GM23338 (cell line): Measurements from ENCODE around the gene AP2A2.

Experiments used
- CREB1 ChIP-seq: fragments of 250-450 bp; sonication (Bioruptor Pico); IDR thresholded peaks from 2 replicates; pipeline ENCODE4 v1.5.0; 2020; ENCODE audit warnings: low read depth, mild to moderate bottlenecking, moderate library complexity
- CTCF ChIP-seq, 2 experiments: fragments of 200-600 bp in 1 of 2; sonication (generic) in 1 of 2; conservative IDR thresholded peaks; 2 replicates each; pipeline versions ENCODE4 v1.5.1 to v1.6.1; 2016 to 2017; ENCODE audit warnings: antibody characterized with exemption in 2 of 2, low read depth in 2 of 2, mild to moderate bottlenecking in 2 of 2, moderate library complexity in 1 of 2
- EZH2 ChIP-seq: fragments of 200-600 bp; sonication (generic); IDR thresholded peaks from one replicate; pipeline ENCODE4 v1.8.0; 2017; ENCODE audit warnings: antibody characterized with exemption, mild to moderate bottlenecking, low read depth; ENCODE audit not compliant: unreplicated experiment
- EZH2phosphoT487 ChIP-seq: fragments of 200-600 bp; sonication (generic); IDR thresholded peaks from one replicate; pipeline ENCODE4 v1.8.1; 2018; ENCODE audit warnings: antibody characterized with exemption; ENCODE audit not compliant: unreplicated experiment
- JUNB ChIP-seq: IDR thresholded peaks from one replicate; pipeline ENCODE4 v1.6.1; 2016; ENCODE audit warnings: antibody characterized with exemption; ENCODE audit not compliant: unreplicated experiment
- NANOG ChIP-seq: IDR thresholded peaks from 2 replicates; pipeline ENCODE4 v1.6.1; 2016; ENCODE audit warnings: antibody characterized with exemption, borderline replicate concordance
- POLR2AphosphoS5 ChIP-seq: IDR thresholded peaks from 2 replicates; pipeline ENCODE4 v1.6.1; 2016; ENCODE audit warnings: antibody characterized with exemption, low read depth
- STAT1 ChIP-seq: IDR thresholded peaks from one replicate; pipeline ENCODE4 v1.6.1; 2016; ENCODE audit warnings: antibody characterized with exemption; ENCODE audit not compliant: unreplicated experiment
- ZNF114 ChIP-seq: fragments of 250-450 bp; sonication (Bioruptor Pico); IDR thresholded peaks from 2 replicates; pipeline ENCODE4 v1.5.0; 2020; ENCODE audit warnings: mild to moderate bottlenecking, moderate library complexity
- ZNF331 ChIP-seq: fragments of 250-450 bp; sonication (Bioruptor Pico); IDR thresholded peaks from 2 replicates; pipeline ENCODE4 v1.5.0; 2020; ENCODE audit warnings: low read depth, mild to moderate bottlenecking, moderate library complexity
- TF ChIP-seq, protein P1 (sequence below): IDR thresholded peaks from 2 replicates; pipeline ENCODE4 v1.6.1; 2016; ENCODE audit warnings: antibody characterized with exemption
- TF ChIP-seq, protein P2 (sequence below): IDR thresholded peaks from one replicate; pipeline ENCODE4 v1.6.1; 2018; ENCODE audit warnings: antibody characterized with exemption; ENCODE audit not compliant: unreplicated experiment
- TF ChIP-seq, protein P3 (sequence below): fragments of 250-450 bp; sonication (Bioruptor Pico); IDR thresholded peaks from 2 replicates; pipeline ENCODE4 v1.5.0; 2020; ENCODE audit warnings: mild to moderate bottlenecking, moderate library complexity

GRCh38 chr11:1037506-1038055 lies 111.9 kb downstream of the AP2A2 start:
- no peak for TF ChIP-seq CTCF (conservative IDR thresholded peaks at IDR 0.05; ENCODE audit: low read depth in 2 of 2)
- TF ChIP-seq POLR2AphosphoS5: no peak
- TF ChIP-seq, protein P1, sequence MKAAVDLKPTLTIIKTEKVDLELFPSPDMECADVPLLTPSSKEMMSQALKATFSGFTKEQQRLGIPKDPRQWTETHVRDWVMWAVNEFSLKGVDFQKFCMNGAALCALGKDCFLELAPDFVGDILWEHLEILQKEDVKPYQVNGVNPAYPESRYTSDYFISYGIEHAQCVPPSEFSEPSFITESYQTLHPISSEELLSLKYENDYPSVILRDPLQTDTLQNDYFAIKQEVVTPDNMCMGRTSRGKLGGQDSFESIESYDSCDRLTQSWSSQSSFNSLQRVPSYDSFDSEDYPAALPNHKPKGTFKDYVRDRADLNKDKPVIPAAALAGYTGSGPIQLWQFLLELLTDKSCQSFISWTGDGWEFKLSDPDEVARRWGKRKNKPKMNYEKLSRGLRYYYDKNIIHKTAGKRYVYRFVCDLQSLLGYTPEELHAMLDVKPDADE: no peak
- TF ChIP-seq, protein P2, sequence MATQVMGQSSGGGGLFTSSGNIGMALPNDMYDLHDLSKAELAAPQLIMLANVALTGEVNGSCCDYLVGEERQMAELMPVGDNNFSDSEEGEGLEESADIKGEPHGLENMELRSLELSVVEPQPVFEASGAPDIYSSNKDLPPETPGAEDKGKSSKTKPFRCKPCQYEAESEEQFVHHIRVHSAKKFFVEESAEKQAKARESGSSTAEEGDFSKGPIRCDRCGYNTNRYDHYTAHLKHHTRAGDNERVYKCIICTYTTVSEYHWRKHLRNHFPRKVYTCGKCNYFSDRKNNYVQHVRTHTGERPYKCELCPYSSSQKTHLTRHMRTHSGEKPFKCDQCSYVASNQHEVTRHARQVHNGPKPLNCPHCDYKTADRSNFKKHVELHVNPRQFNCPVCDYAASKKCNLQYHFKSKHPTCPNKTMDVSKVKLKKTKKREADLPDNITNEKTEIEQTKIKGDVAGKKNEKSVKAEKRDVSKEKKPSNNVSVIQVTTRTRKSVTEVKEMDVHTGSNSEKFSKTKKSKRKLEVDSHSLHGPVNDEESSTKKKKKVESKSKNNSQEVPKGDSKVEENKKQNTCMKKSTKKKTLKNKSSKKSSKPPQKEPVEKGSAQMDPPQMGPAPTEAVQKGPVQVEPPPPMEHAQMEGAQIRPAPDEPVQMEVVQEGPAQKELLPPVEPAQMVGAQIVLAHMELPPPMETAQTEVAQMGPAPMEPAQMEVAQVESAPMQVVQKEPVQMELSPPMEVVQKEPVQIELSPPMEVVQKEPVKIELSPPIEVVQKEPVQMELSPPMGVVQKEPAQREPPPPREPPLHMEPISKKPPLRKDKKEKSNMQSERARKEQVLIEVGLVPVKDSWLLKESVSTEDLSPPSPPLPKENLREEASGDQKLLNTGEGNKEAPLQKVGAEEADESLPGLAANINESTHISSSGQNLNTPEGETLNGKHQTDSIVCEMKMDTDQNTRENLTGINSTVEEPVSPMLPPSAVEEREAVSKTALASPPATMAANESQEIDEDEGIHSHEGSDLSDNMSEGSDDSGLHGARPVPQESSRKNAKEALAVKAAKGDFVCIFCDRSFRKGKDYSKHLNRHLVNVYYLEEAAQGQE: no peak
- TF ChIP-seq EZH2phosphoT487: no peak
- TF ChIP-seq EZH2: no peak
- TF ChIP-seq JUNB: no peak
- no peak for TF ChIP-seq ZNF331
- TF ChIP-seq STAT1: no peak
- TF ChIP-seq CREB1 (CRISPR knock-in tag): no peak
- TF ChIP-seq NANOG: no peak
- TF ChIP-seq, protein P3, sequence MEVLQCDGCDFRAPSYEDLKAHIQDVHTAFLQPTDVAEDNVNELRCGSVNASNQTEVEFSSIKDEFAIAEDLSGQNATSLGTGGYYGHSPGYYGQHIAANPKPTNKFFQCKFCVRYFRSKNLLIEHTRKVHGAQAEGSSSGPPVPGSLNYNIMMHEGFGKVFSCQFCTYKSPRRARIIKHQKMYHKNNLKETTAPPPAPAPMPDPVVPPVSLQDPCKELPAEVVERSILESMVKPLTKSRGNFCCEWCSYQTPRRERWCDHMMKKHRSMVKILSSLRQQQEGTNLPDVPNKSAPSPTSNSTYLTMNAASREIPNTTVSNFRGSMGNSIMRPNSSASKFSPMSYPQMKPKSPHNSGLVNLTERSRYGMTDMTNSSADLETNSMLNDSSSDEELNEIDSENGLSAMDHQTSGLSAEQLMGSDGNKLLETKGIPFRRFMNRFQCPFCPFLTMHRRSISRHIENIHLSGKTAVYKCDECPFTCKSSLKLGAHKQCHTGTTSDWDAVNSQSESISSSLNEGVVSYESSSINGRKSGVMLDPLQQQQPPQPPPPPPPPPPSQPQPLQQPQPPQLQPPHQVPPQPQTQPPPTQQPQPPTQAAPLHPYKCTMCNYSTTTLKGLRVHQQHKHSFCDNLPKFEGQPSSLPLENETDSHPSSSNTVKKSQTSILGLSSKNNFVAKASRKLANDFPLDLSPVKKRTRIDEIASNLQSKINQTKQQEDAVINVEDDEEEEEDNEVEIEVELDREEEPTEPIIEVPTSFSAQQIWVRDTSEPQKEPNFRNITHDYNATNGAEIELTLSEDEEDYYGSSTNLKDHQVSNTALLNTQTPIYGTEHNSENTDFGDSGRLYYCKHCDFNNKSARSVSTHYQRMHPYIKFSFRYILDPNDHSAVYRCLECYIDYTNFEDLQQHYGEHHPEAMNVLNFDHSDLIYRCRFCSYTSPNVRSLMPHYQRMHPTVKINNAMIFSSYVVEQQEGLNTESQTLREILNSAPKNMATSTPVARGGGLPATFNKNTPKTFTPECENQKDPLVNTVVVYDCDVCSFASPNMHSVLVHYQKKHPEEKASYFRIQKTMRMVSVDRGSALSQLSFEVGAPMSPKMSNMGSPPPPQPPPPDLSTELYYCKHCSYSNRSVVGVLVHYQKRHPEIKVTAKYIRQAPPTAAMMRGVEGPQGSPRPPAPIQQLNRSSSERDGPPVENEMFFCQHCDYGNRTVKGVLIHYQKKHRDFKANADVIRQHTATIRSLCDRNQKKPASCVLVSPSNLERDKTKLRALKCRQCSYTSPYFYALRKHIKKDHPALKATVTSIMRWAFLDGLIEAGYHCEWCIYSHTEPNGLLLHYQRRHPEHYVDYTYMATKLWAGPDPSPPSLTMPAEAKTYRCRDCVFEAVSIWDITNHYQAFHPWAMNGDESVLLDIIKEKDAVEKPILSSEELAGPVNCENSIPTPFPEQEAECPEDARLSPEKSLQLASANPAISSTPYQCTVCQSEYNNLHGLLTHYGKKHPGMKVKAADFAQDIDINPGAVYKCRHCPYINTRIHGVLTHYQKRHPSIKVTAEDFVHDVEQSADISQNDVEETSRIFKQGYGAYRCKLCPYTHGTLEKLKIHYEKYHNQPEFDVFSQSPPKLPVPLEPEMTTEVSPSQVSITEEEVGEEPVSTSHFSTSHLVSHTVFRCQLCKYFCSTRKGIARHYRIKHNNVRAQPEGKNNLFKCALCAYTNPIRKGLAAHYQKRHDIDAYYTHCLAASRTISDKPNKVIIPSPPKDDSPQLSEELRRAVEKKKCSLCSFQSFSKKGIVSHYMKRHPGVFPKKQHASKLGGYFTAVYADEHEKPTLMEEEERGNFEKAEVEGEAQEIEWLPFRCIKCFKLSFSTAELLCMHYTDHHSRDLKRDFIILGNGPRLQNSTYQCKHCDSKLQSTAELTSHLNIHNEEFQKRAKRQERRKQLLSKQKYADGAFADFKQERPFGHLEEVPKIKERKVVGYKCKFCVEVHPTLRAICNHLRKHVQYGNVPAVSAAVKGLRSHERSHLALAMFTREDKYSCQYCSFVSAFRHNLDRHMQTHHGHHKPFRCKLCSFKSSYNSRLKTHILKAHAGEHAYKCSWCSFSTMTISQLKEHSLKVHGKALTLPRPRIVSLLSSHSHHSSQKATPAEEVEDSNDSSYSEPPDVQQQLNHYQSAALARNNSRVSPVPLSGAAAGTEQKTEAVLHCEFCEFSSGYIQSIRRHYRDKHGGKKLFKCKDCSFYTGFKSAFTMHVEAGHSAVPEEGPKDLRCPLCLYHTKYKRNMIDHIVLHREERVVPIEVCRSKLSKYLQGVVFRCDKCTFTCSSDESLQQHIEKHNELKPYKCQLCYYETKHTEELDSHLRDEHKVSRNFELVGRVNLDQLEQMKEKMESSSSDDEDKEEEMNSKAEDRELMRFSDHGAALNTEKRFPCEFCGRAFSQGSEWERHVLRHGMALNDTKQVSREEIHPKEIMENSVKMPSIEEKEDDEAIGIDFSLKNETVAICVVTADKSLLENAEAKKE (CRISPR knock-in tag): no peak
- no peak for TF ChIP-seq ZNF114 (CRISPR knock-in tag)
